Stimulated activated CD4-positive, alpha-beta T cell treated with anti-CD3 and anti-CD28 coated beads, Interleukin-4, amount 100 ng/mL, for 24 hours (primary cell): ENCODE measurements around the gene IQCN.
A peak's percentile ranks its signal among the peaks of the same experiment; 100 is the strongest.

ENCODE experiments used
- DNase-seq: peaks from one replicate; pipeline ENCODE4 v3.0.0-alpha.2; 2020

Gene IQCN

DNA sequence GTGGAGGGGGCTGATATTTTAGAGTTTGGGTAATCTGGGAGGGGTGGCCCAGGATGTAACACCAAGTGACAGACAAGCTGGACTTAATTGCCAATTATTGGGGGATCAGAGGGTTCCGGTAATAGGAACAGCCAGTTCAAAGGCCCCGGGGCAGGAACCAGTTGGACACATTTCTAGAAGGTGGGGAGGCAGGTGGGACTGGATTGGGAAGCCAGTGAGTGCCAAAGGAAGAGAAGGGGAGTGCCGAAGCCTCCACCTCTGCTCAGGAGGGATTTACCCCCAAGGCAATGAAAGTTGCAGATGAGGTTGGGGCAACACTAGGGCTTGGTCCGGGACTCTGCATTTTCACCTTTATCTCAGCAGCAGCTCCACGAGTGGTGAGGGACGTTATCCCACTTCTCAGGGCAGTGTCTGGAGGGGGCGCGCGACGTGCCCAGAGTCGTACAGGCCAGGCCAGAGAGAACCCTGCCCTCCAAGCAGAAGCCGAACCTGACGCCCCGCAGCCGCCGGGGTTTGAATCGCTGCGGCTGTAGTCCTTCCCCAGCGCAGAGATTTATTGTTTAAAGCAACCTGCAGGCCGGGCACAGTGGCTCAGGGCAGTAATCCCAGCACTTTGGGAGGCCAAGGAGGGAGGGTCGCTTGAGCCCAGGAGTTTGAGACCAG, 12.9 kb upstream of the IQCN start:
- DNase-seq: no peak

- peak; percentile 62 for DNase-seq
Observed at GRCh38 chr19:18284712-18285360, 10.6 kb upstream of the IQCN start.

GRCh38 chr19:18283338-18283737, 9.1 kb upstream of the IQCN start:
- DNase-seq: no peak

- DNase-seq: no peak
Observed at GRCh38 chr19:18282788-18283141, 8.5 kb upstream of the IQCN start.

DNA sequence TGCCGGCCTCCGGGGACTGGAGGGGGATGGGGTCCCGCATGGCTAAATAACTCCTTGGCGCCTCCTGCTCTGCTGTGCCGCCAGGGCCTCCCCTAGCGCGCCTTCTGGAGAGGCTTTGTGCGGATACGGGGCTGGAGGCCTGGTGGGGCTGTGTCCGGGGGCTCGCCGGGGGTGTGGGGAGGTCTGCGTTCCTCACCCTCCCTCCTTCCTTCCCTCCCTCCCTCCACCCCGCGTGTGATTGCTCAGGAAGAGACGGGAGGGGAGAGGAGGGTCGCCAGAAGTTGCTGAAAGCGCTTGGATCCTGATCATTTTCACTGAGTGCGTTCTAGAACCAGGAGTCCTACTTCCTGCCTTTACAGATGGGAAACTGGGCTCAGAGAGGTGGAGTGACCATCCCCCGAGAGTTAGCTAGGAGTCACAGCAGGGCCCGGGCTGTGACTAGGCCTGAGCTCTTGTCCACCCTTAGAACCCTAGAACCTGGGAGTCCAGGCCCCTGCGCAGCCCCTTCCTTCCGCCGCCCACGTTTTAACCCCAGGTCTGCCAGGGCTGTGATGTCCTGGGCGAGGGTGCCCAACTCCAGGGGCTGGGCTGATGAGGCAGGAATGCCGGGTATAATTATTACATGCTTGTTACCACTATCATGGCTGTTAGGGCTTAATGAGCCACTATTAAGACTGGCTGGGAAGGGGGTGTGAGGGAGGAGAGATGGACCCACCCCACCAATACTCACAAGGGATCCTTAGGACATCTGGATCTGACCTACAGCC, 8.0 kb upstream of the IQCN start:
- no peak for DNase-seq

DNA sequence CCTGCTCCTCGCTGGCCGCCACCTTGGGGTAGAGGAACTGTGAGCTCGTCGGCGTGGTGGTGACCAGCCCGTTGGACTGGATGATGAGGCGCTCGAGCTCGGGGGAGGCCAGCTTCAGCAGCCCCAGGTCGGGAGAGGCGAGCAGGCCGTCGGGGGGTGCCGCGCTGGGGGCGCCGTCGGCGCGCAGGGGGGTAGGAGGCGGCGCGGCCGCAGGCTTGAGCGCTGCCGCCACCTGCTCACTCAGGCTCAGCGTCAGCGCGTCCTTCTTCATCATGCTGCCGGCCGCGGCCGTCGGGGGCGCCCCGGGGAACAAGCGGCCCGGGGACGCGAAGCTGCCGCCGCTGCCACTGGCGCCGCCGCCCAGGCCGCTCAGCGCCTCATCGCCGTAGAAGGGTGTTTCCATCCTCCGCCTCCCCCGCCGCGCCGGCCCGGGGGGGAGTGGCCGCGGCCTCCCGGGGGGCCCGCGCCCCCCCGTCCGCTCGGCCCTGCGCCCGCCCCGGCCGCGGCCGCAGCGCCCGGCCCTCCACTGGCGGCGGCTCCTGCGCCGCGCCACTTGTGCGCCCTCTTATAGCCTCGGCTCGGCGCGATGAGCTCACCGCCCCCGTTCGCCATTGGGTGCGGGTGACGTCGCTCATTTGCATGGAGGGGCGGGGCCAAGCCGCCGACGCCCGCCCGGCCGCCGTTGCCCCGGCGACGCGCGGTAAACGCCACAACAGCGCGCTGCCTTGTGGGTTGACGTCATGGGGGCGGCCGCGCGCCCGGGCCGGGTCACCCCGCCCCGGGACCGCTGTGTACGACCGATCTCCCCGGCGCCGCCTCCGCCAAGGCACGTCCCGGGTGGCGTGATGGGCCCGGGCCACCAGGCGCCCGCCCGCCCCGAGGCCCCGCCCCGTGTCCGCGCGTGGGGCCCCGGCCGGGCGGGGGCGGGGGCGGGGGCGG, 7.1 kb upstream of the IQCN start, which contains the start of gene JUND:
Gene JUND (minus strand): TSS at position 541 of the 939 bp plus-strand sequence. CDS start 138 bp downstream, at position 403.
- DNase-seq: peak; percentile 95

- peak; percentile 77 for DNase-seq
Observed at GRCh38 chr19:18280247-18281081, 6.2 kb upstream of the IQCN start.

DNA sequence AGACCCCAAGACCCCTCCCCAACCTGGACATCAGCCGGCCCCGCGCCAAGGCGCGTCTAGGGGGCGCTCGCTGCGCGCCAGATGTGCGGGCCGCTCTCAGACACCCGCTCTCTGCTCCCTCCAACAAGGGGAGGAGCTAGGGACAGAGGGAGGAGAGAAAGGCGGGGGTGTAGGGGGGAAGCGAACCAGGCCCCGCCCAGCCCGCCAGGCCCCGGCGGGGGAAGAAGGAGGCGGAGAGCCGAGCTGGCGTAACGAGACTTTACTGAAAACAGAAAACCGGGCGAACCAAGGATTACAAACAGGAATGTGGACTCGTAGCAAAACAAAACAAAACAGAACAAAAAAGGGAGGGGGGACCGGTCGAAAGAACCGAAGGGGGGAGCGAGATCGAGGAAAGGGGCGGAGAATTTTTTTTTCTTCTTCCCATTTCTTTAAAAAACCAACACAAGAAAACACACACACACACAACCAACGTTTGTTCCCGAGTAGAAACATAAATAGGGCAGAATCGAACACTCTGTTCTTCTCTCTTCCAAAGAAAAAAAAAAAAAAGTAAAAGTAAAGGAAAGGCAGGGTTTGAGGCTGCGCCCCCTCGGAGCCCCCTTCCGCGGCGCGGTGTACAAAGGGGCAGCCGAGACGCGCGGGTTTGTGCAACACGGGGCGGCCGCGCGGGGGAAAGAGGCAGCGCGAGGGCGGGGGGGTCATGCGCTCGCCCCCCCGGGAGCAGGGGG, 5.4 kb upstream of the IQCN start:
- DNase-seq: peak; percentile 92

DNA sequence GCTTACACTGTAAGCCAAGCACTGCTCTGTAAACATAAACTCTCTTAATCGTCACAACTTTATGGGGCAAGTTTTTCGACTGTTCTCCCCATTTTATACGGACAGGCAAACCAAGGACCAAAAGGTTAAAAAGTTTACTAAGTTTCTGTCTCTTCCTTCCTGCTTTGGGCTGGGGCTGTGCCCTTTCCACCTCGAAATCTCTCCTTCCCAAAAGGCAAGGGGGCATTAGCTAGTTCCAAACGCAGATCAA, 4.9 kb upstream of the IQCN start:
- no peak for DNase-seq

DNA sequence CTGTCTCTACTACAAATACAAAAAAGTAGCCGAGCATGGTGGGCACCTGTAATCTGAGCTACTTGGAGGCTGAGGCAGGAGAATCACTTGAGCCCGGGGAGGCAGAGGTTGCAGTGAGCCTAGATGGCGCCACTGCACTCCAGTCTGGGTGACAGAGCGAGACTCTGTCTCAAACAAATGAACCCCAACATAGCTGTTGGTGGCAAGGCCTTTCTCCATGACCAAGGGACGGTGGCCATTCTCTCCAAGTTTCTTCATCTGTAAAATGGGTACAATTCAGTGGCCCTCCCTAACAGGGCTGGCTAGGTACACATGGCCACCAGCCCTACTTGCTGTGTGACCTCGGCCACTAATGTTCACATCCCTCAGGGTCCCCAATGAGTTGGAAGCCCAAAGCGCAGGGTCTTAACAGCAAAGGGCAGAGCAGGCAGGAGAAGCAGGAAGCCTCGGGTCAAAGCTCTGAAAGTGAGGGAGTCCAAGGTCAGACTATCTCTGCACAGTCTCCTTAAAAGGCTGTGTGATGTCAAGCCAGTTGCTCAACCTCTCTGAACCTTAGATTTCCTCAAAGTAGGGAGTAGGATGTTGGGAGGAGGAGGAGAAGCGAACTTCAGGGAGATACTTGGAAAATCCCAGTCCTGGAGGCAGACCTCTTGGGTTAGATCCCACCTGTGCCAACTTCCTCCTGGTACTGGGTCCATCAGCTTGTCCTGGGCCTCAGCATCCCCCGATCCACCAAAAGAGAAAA, 4.4 kb upstream of the IQCN start:
- DNase-seq: peak; percentile 46

DNA sequence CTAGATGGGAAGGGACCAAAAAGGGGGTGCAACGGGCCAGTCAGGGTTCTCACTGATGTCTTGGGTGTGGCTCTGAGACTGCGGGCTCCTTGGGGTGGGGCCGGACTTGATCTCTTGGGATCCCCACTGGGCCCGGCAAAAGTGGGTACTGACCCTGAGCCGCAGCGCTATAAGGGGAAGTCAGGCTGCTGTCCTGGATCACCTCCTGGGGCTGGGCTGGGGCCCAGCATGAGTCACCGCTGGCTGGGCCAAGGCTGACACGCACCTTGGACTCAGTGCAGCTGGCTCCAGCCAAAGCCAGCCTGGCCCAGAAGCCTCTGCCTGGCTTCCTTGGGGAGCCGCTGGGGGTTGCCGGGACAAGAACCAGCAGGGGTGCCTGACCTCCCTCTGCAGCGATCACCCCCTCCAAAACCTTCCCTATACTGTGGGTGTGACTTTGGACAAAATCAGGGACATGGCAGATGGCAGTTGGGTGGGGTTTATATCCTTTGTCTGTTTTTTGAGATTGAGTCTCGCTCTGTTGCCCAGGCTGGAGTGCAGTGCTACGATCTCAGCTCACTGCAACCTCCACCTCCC, 617 bp upstream of the IQCN start:
- no peak for DNase-seq

GRCh38 chr19:18273561-18274218, 562 bp downstream of the IQCN start:
- DNase-seq: no peak

DNA sequence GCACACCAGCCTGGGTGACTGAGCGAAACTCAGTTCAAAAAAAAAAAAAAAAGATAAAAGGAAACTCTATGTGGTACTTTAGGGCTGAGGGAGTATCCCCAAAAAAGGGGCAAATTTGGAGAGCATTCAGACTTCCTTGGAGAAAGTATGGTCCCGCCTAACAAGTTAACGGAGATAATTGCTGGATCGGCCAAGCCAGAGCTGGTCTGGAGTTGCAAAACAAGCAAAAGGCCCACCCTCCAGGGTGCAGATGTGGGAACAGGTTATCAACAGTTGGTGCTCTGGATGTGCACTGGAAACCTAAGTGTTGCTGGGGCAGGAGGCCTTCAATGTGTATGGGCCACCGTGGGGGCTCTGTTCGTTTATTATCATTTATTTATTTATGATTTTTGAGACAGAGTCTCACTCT, 2.8 kb downstream of the IQCN start:
- DNase-seq: no peak

GRCh38 chr19:18270326-18270725, 3.9 kb downstream of the IQCN start:
- no peak for DNase-seq

GRCh38 chr19:18269070-18269723, 5.1 kb downstream of the IQCN start:
- DNase-seq: no peak

DNA sequence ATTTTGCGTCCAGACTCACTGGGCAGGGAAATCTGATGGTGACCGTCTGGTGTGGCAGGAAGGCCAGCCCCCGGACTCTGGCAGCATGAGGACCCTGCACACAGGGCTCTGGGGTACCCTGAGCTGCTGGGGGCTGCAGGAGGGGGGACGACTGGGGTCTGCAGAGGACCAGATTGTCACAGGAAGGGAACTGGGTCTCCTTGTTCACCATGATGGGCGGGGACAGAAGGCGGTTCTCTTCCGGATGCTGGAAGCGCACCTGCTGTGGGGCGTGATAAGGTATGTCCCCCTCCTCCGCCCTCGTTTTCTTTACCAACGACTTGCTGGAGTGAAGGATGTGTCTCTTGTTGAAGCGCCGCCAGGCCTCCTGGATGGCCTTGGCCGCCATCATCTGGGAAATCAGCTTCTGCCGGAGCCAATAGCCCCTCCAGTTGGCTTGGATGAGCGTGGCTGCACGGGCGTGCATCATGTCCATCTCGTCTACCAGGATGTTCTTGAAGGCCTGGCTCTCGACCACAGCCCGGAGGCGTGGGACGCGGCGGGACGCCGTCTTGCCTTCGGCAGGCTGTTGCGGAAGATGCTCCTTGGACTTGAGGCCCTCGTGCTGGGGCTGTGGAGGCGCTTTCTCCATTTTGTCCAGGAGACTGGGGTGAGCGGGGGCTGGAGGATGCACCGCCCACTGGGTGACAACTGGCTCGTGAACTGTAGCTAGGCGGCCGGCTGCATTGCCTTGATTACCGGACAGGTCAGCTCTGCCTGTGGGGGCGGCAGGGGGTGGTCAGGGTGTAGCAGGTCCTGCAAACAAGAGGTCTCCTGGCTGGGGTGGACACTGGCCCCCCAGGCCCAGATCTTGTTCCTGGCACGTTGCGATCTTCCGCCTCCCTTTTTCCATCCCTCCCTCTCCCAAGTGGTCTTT, 7.2 kb downstream of the IQCN start:
- no peak for DNase-seq

DNA sequence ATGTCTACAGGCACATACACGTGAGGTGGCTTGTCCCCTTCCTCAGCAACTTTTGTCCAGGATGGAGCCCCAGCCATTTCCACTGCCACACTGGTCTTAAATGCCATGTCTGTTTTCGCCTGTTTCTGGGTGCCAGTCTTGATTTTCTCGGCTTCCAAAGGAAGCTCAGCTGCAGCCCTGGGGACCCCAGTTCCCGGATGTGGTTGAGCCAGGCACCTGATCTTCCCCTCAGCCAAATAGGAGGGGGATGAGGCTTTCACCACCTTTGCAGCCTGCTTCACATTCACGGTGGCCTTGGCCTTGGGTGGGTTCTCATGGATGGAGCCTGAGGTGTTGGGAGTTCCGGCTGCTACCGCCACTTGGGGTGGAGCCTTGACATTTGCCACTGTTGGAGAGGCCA, 8.7 kb downstream of the IQCN start:
- no peak for DNase-seq

GRCh38 chr19:18264971-18265540, 9.2 kb downstream of the IQCN start:
- no peak for DNase-seq
